Parathyroid adenoma (tissue), 2 donors: ENCODE results near the gene CNOT6L.

Source experiments
- H2AFZ ChIP-seq: fragments of 300-600 bp; sonication (generic); one replicate; pipeline ENCODE4 v1.7.0; 2017; ENCODE audit warnings: antibody characterized with exemption, mild to moderate bottlenecking
- H3K27ac ChIP-seq: fragments of 300-600 bp; sonication (generic); one replicate; pipeline ENCODE4 v1.7.0; 2017
- H3K27me3 ChIP-seq: fragments of 300-600 bp; sonication (generic); one replicate; pipeline ENCODE4 v1.7.0; 2017; ENCODE audit warnings: low read length; ENCODE audit not compliant: control insufficient read depth, insufficient read depth
- H3K36me3 ChIP-seq: fragments of 300-600 bp; sonication (generic); one replicate; pipeline ENCODE4 v1.7.0; 2017; ENCODE audit warnings: low read length; ENCODE audit not compliant: control insufficient read depth, insufficient read depth
- H3K4me1 ChIP-seq: fragments of 300-600 bp; sonication (generic); one replicate; pipeline ENCODE4 v1.7.0; 2017; ENCODE audit warnings: control low read depth
- H3K4me2 ChIP-seq: fragments of 300-600 bp; sonication (generic); one replicate; pipeline ENCODE4 v1.7.0; 2017; ENCODE audit warnings: low read length
- H3K4me3 ChIP-seq: fragments of 300-600 bp; sonication (generic); one replicate; pipeline ENCODE4 v1.7.0; 2017; ENCODE audit warnings: low read depth, low read length
- H3K79me2 ChIP-seq: fragments of 300-600 bp; sonication (generic); one replicate; pipeline ENCODE4 v1.7.0; 2017; ENCODE audit warnings: control low read depth
- H3K9ac ChIP-seq: fragments of 300-600 bp; sonication (generic); one replicate; pipeline ENCODE4 v1.7.0; 2017; ENCODE audit warnings: mild to moderate bottlenecking
- H3K9me3 ChIP-seq: fragments of 300-600 bp; sonication (generic); one replicate; pipeline ENCODE4 v1.7.0; 2017; ENCODE audit warnings: low read length; ENCODE audit not compliant: control insufficient read depth
- CTCF ChIP-seq: fragments of 300-600 bp; sonication (generic); IDR thresholded peaks from one replicate; pipeline ENCODE4 v1.7.0; 2017; ENCODE audit warnings: antibody characterized with exemption, mild to moderate bottlenecking
- donor health status: primary hyperparathyroidism.

The CNOT6L gene

GRCh38 chr4:77859256-77859655 is 40.1 kb upstream of the CNOT6L start:
- Histone ChIP-seq H3K4me2 (no peak overlapping the region), H2AFZ (no peak overlapping the region), H3K4me1 (no peaks in the 10 kb centered on the region), H3K4me3 (no peak overlapping the region), H3K9me3 (no peaks in the 10 kb centered on the region), H3K27ac (no peak overlapping the region), H3K36me3 (no peaks in the 10 kb centered on the region), H3K79me2 (no peaks in the 10 kb centered on the region), H3K9ac (no peak overlapping the region), H3K27me3 (no peaks in the 10 kb centered on the region)
- TF ChIP-seq CTCF: no peak

GRCh38 chr4:77856152-77856551 is 37.0 kb upstream of the CNOT6L start:
- Histone ChIP-seq H3K4me3 (no peak overlapping the region), H3K9ac (no peak overlapping the region), H3K36me3 (no peaks in the 10 kb centered on the region), H3K27ac (peak overlapping the region; percentile 51), H3K4me1 (no peaks in the 10 kb centered on the region), H2AFZ (no peak overlapping the region), H3K27me3 (no peaks in the 10 kb centered on the region), H3K79me2 (no peaks in the 10 kb centered on the region), H3K9me3 (no peaks in the 10 kb centered on the region), H3K4me2 (no peak overlapping the region)
- TF ChIP-seq CTCF: no peak

- no peaks in the 10 kb centered on the region for H3K9me3 ChIP-seq
- TF ChIP-seq CTCF: no peak
- H3K27ac ChIP-seq: peak overlapping the region; percentile 74
- H3K4me3 ChIP-seq: no peak overlapping the region
- no peak overlapping the region for H2AFZ ChIP-seq
- no peak overlapping the region for H3K4me2 ChIP-seq
- no peak overlapping the region for H3K9ac ChIP-seq
- H3K36me3 ChIP-seq: no peaks in the 10 kb centered on the region
- H3K27me3 ChIP-seq: no peaks in the 10 kb centered on the region
- no peaks in the 10 kb centered on the region for H3K4me1 ChIP-seq
- no peaks in the 10 kb centered on the region for H3K79me2 ChIP-seq
Measured at GRCh38 chr4:77854431-77855111, 35.4 kb upstream of the CNOT6L start.

GRCh38 chr4:77852892-77853495 is 33.8 kb upstream of the CNOT6L start:
- H3K27ac ChIP-seq: no peak overlapping the region
- H3K4me3 ChIP-seq: no peak overlapping the region
- TF ChIP-seq CTCF: no peak

More at GRCh38 chr4:77852892-77853495, 33.8 kb upstream of the CNOT6L start:
- Histone ChIP-seq H3K36me3 (no peaks in the 10 kb centered on the region), H3K79me2 (no peaks in the 10 kb centered on the region), H3K9ac (no peak overlapping the region), H3K4me2 (no peak overlapping the region), H3K9me3 (no peaks in the 10 kb centered on the region), H3K27me3 (no peaks in the 10 kb centered on the region), H2AFZ (no peak overlapping the region), H3K4me1 (no peaks in the 10 kb centered on the region)
